ENCODE measurements around the gene NSFL1C. TPM values are rescaled to one million over a fixed set of nuclear protein-coding genes. Genes with fewer than 3 reads are reported as not detected.
A peak's percentile ranks its signal among the peaks of the same experiment; 100 is the strongest.

NSFL1C gene
- total and polyA plus RNA-seq, 3 donors from 2014 or later, result 61.8 to 107 (median 63.9) TPM

DNA sequence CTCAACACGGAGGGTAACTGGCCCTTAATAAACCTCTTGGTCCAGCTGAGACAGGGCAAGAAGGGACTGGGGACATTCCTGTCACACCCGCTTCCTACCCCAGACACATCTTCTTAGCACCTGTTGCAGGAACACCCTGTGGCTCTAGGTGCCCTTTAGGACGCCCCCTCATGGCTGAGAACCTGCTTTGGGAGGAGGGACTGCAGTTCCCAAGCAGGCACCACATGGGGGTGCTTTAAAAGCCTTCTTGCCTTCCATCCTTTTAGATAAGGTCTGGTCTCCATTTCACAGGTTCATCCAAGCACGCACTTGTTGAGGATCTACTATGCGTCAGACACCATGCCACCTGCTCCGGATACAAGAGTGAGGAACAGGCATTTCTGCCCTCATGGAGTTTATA is 26.6 kb downstream of the NSFL1C start:
- Histone ChIP-seq H3K4me3 (no peak overlapping the region), H3K27me3 (no peaks in the 10 kb centered on the region), H3K36me3 (ENCODE audit: low read depth, missing control alignments) (no peaks in the 10 kb centered on the region), H3K9me3 (no peaks in the 10 kb centered on the region), H3K4me1 (no peaks in the 10 kb centered on the region), H3K27ac (no peak overlapping the region)
- DNase-seq, result no peak
- intact Hi-C loops (cut with DNase I; ENCODE audit: low total_unique reads), result no loop called here
- 77 to 87% methylated on average over 6 of the region's 6 CpGs for WGBS, 2 donors
- no peak for TF ChIP-seq POLR2A (IDR thresholded peaks at IDR 0.05)

DNA sequence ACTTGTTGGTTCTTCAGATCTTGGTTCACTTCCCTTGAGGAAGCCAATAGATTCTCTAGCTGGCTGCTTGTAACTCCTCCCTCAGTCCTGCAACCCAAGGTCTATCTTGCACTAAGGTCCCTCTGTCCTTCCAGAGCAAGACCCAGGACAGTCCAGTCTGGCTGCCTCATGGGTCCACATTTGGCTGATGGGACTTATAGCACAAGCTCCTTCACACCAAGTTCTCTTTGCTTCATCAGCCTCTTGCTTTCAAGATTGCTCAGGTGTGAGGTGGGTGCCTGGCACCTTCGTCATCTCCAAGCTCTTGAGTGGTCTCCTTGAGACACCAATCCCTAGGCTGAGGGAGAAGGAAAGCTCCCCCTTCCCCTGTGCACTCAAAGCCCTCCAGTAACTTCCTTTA is 28.3 kb downstream of the NSFL1C start:
- 56 to 95% methylated on average over 1 of the region's 1 CpG for WGBS, 2 donors
- Histone ChIP-seq H3K4me1 (no peaks in the 10 kb centered on the region), H3K27ac (no peak overlapping the region), H3K36me3 (ENCODE audit: low read depth, missing control alignments) (no peaks in the 10 kb centered on the region), H3K27me3 (no peaks in the 10 kb centered on the region), H3K9me3 (no peaks in the 10 kb centered on the region), H3K4me3 (no peak overlapping the region)
- TF ChIP-seq POLR2A (IDR thresholded peaks at IDR 0.05), result no peak
- TF ChIP-seq, protein P1, sequence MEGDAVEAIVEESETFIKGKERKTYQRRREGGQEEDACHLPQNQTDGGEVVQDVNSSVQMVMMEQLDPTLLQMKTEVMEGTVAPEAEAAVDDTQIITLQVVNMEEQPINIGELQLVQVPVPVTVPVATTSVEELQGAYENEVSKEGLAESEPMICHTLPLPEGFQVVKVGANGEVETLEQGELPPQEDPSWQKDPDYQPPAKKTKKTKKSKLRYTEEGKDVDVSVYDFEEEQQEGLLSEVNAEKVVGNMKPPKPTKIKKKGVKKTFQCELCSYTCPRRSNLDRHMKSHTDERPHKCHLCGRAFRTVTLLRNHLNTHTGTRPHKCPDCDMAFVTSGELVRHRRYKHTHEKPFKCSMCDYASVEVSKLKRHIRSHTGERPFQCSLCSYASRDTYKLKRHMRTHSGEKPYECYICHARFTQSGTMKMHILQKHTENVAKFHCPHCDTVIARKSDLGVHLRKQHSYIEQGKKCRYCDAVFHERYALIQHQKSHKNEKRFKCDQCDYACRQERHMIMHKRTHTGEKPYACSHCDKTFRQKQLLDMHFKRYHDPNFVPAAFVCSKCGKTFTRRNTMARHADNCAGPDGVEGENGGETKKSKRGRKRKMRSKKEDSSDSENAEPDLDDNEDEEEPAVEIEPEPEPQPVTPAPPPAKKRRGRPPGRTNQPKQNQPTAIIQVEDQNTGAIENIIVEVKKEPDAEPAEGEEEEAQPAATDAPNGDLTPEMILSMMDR (IDR thresholded peaks at IDR 0.05), result no peak
- intact Hi-C loops (cut with DNase I; ENCODE audit: low total_unique reads), result loop anchor here (10.0 kb wide), 1 partner anchor 124 kb away; no protein-coding TSS in a partner anchor
- no peak for DNase-seq

GRCh38 chr20:1437235-1437904 is 29.3 kb downstream of the NSFL1C start:
- H3K27ac ChIP-seq, result no peak overlapping the region
- peak; percentile 76 for DNase-seq
- TF ChIP-seq, protein P1 (IDR thresholded peaks at IDR 0.05), result peak; percentile 68 to 77 (median 73)
- no peak for TF ChIP-seq POLR2A (IDR thresholded peaks at IDR 0.05)
- H3K36me3 ChIP-seq (ENCODE audit: low read depth, missing control alignments), result no peaks in the 10 kb centered on the region
- H3K4me3 ChIP-seq, result no peak overlapping the region
- no peaks in the 10 kb centered on the region for H3K27me3 ChIP-seq
- intact Hi-C loops (cut with DNase I; ENCODE audit: low total_unique reads), result loop anchor here (10.0 kb wide), 1 partner anchor 123 kb away; no protein-coding TSS in a partner anchor
- no peaks in the 10 kb centered on the region for H3K4me1 ChIP-seq
- 46 to 47% methylated on average over 5 of the region's 5 CpGs for WGBS, 2 donors
- no peaks in the 10 kb centered on the region for H3K9me3 ChIP-seq

DNA sequence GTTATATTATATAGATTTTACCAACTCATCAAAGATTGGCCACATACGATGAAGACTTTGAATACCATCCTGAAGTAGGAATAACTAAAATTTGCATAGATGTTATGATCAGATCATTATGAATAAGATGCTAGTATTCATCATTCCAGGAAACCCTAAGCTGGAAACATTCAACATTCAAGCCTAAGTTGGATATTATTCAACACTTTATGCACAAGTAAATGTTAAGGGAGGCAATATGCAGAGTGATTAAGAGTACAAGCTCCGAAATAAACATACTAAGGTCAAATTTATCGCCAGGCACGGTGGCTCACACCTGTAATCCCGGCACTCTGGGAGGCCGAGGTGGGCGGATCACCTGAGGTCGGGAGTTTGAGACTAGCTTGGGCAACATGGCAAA is 30.4 kb downstream of the NSFL1C start:
- H3K4me1 ChIP-seq, result no peaks in the 10 kb centered on the region
- H3K4me3 ChIP-seq, result no peak overlapping the region
- no peaks in the 10 kb centered on the region for H3K9me3 ChIP-seq
- H3K27ac ChIP-seq, result no peak overlapping the region
- intact Hi-C loops (cut with DNase I; ENCODE audit: low total_unique reads), result loop anchor here (10.0 kb wide), 1 partner anchor 121 kb away; no protein-coding TSS in a partner anchor
- no peaks in the 10 kb centered on the region for H3K27me3 ChIP-seq
- DNase-seq, result no peak
- no peak for TF ChIP-seq POLR2A (IDR thresholded peaks at IDR 0.05)
- TF ChIP-seq, protein P1 (IDR thresholded peaks at IDR 0.05), result no peak
- WGBS, 2 donors, result 86 to 90% methylated on average over 8 of the region's 8 CpGs
- no peaks in the 10 kb centered on the region for H3K36me3 ChIP-seq (ENCODE audit: low read depth, missing control alignments)

DNA sequence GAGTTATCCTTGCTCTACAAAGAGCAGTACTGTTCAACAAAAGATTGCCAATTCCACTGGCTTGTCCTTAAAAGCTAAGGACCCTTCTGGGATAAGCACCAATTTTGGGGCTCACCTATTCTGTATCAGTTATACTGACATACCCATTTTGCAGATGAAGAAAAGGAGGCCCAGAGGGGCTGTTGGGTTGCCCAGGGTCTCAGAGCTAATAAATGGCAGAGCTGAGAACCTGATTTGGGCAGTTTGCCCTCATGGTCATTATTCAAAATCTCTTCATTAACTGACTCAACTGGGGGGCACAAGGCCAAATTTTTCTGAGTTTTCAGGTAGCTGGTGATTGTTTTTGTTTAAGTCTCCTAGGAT is 31.3 kb downstream of the NSFL1C start:
- H3K36me3 ChIP-seq (ENCODE audit: low read depth, missing control alignments), result no peaks in the 10 kb centered on the region
- H3K4me3 ChIP-seq, result no peak overlapping the region
- intact Hi-C loops (cut with DNase I; ENCODE audit: low total_unique reads), result loop anchor here (10.0 kb wide), 1 partner anchor 121 kb away; no protein-coding TSS in a partner anchor
- DNase-seq, result no peak
- no peaks in the 10 kb centered on the region for H3K9me3 ChIP-seq
- no peak overlapping the region for H3K27ac ChIP-seq
- no peaks in the 10 kb centered on the region for H3K27me3 ChIP-seq
- TF ChIP-seq POLR2A (IDR thresholded peaks at IDR 0.05), result no peak
- TF ChIP-seq, protein P1 (IDR thresholded peaks at IDR 0.05), result no peak
- no peaks in the 10 kb centered on the region for H3K4me1 ChIP-seq
